Body of pancreas (tissue), 4 donors: ENCODE results near the gene ATP8A2. TPM values are rescaled to one million over a fixed set of nuclear protein-coding genes. Genes with fewer than 3 reads are reported as not detected.
"Not testable (repeated sequence)": the region's sequence is repeated elsewhere in the genome, so short reads cannot be mapped to it uniquely, and the experiment has no call there.

Experiments used
- ATAC-seq: fragments of 150-250 bp; one replicate; pipeline ENCODE4 v1.9.1; 2016
- DNase-seq, 4 donors: peaks; one replicate each; pipeline ENCODE4 v3.0.0-alpha.2; 2019
- H3K27ac ChIP-seq, 4 donors: fragments of 200-600 bp; sonication (generic); 1 replicate in 3 of 4; 2 replicates in 1 of 4; pipeline versions ENCODE4 v1.5.1 to v1.6.1; 2016 to 2019; ENCODE audit warnings: mild to moderate bottlenecking in 1 of 4, mixed read lengths in 1 of 4, moderate library complexity in 1 of 4
- H3K27me3 ChIP-seq, 2 donors: fragments of 200-600 bp; sonication (generic); one replicate each; pipeline ENCODE4 v1.6.0; 2016; ENCODE audit warnings: mild to moderate bottlenecking in 1 of 2
- H3K36me3 ChIP-seq, 2 donors: fragments of 200-600 bp; sonication (generic); replicated peaks in 1 of 2; 2 replicates each; pipeline ENCODE4 v1.5.1; 2016; ENCODE audit warnings: low read depth in 2 of 2; ENCODE audit not compliant: insufficient read depth in 1 of 2
- H3K4me1 ChIP-seq: fragments of 200-600 bp; sonication (generic); one replicate; pipeline ENCODE4 v1.6.0; 2016
- H3K4me3 ChIP-seq, 2 donors: fragments of 200-600 bp; sonication (generic); 1 replicate in 1 of 2; 2 replicates in 1 of 2; pipeline ENCODE4 v1.5.1; 2016 to 2019
- H3K9me3 ChIP-seq, 3 donors: fragments of 200-600 bp; sonication (generic); 1 replicate in 2 of 3; 2 replicates in 1 of 3; pipeline ENCODE4 v1.5.1; 2016
- CTCF ChIP-seq, 7 experiments: fragments of 450-650 bp in 4 of 7; fragments of 200-600 bp in 3 of 7; sonication (generic) in 3 of 7; IDR thresholded peaks; one replicate each; pipeline ENCODE4 v1.5.1; 2016 to 2019; ENCODE audit warnings: antibody characterized with exemption in 7 of 7
- POLR2A ChIP-seq, 3 donors: fragments of 450-650 bp; IDR thresholded peaks; one replicate each; pipeline ENCODE4 v1.6.1; 2016; ENCODE audit warnings: antibody characterized with exemption in 3 of 3, mild to moderate bottlenecking in 2 of 3
- WGBS, 2 donors: methylation state at CpG; one replicate each; pipeline ENCODE4 v1.1.5; 2017; 5-methylcytosine and 5-hydroxymethylcytosine counted together
- intact Hi-C: fragments of 100-400 bp; cut with DNase I; formaldehyde crosslinking; loops from one replicate; pipeline ENCODE4 v1.15.1; 2023
- total RNA-seq, 2 donors: library from RNA; depleted of rRNA; stranded (reverse); fragments of >200 nt; gene quantifications; one replicate each; pipeline ENCODE4 v1.1.0, GENCODE V29; 2016

The ATP8A2 gene
- total RNA-seq, 2 donors from 2014 or later = under 0.01 TPM; not detected in 1

GRCh38 chr13:25770601-25771000, 398.8 kb downstream of the ATP8A2 start:
- H3K4me1 ChIP-seq = no peaks in the 10 kb centered on the region
- WGBS, 2 donors = 69 to 73% methylated on average over 7 of the region's 7 CpGs
- no peaks in the 10 kb centered on the region for H3K9me3 ChIP-seq
- no peaks in the 10 kb centered on the region for H3K27me3 ChIP-seq
- H3K27ac ChIP-seq = no peak overlapping the region
- DNase-seq (no peak), ATAC-seq (no peak)
- TF ChIP-seq POLR2A (IDR thresholded peaks at IDR 0.05) = no peak
- no peak for TF ChIP-seq CTCF (IDR thresholded peaks at IDR 0.05)
- no peaks in the 10 kb centered on the region for H3K36me3 ChIP-seq
- intact Hi-C loops = no loop called here
- H3K4me3 ChIP-seq = no peak overlapping the region

DNA sequence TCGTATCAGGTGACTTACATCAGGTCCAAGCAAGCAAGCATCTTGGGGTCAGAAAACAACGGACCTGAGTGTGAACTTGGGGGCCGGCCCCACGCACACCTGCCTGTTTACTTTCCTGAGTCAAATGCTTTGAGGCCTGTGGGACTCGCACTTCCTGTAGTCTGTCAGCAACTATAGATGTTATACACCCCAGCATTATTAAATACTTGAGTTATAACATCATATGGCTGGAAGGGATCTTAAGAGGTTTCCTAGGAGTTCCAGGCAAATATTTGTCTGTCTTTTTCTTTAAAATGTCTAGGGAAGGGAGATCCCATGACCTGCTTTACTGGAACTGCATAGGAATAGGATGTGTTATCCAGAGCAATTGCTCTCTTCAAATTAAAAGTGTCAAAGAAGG, 399.4 kb downstream of the ATP8A2 start:
- H3K27ac ChIP-seq = no peak overlapping the region
- ATAC-seq = no peak

GRCh38 chr13:25771641-25772478, 400.1 kb downstream of the ATP8A2 start:
- Histone ChIP-seq H3K27me3 (no peaks in the 10 kb centered on the region), H3K36me3 (no peaks in the 10 kb centered on the region), H3K27ac (no peak overlapping the region), H3K4me3 (no peak overlapping the region), H3K4me1 (no peaks in the 10 kb centered on the region), H3K9me3 (no peaks in the 10 kb centered on the region)
- WGBS, 2 donors = 67 to 79% methylated on average over 13 of the region's 13 CpGs
- DNase-seq (no peak), ATAC-seq (no peak)
- TF ChIP-seq CTCF (IDR thresholded peaks at IDR 0.05) = no peak
- no peak for TF ChIP-seq POLR2A (IDR thresholded peaks at IDR 0.05)
- intact Hi-C loops = no loop called here

More for the DNA sequence above, 399.4 kb downstream of the ATP8A2 start:
- Histone ChIP-seq H3K4me1 (no peaks in the 10 kb centered on the region), H3K36me3 (no peaks in the 10 kb centered on the region), H3K27me3 (no peaks in the 10 kb centered on the region), H3K4me3 (no peak overlapping the region), H3K9me3 (no peaks in the 10 kb centered on the region)
- WGBS, 2 donors = 65 to 79% methylated on average over 5 of the region's 5 CpGs
- TF ChIP-seq CTCF (IDR thresholded peaks at IDR 0.05) (no peak), POLR2A (IDR thresholded peaks at IDR 0.05) (no peak)
- intact Hi-C loops = no loop called here
- no peak for DNase-seq

DNA sequence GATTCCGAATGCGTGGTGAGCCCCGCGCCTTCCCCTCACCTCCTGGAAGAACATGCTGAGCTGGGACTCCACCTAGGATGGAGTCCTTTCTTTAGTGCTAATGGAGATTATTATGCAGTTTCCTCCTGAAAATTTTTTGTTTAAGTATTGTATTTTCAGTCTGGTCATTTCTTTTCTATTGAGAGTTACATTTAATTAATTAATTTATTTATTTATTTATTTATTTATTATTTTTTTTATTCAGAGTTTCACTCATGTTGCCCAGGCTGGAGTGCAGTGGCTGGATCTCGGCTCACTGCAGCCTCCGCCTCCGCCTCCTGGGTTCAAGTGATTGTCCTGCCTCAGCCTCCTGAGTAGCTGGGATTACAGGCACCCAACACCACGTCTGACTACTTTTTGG, 400.8 kb downstream of the ATP8A2 start:
- DNase-seq, H3K27ac ChIP-seq, H3K36me3 ChIP-seq, intact Hi-C loops, H3K9me3 ChIP-seq, ATAC-seq, H3K4me1 ChIP-seq, H3K27me3 ChIP-seq, H3K4me3 ChIP-seq: not testable (repeated sequence)
- 88 to 90% methylated on average over 8 of the region's 8 CpGs for WGBS, 2 donors

DNA sequence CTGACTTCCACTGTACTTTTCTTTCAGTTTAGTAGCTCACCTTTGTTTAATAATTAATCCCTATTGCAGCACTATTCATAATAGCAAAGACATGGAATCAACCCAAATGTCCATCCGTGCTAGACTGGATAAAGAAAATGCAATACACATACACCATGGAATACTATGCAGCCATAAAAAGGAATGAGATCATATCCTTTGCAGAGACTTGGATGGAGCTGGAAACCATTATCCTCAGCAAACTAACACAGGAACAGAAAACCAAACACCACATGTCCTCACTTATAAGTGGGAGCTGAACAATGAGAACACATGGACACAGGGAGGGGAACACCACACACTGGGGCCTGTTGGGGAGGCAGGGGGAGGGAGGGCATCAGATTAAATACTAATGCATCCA, 402.3 kb downstream of the ATP8A2 start:
- DNase-seq, H3K4me3 ChIP-seq, ATAC-seq, H3K36me3 ChIP-seq, H3K27me3 ChIP-seq, H3K4me1 ChIP-seq, H3K9me3 ChIP-seq, intact Hi-C loops, H3K27ac ChIP-seq: not testable (repeated sequence)
- WGBS, 2 donors = 17 to 25% methylated on average over 1 of the region's 1 CpG

GRCh38 chr13:25775275-25775674, 403.5 kb downstream of the ATP8A2 start:
- H3K4me1 ChIP-seq = no peaks in the 10 kb centered on the region

More at GRCh38 chr13:25775275-25775674, 403.5 kb downstream of the ATP8A2 start:
- no peak for DNase-seq
- TF ChIP-seq CTCF (IDR thresholded peaks at IDR 0.05) = no peak
- no peak for TF ChIP-seq POLR2A (IDR thresholded peaks at IDR 0.05)
- Histone ChIP-seq H3K4me3 (no peak overlapping the region), H3K36me3 (no peaks in the 10 kb centered on the region), H3K9me3 (no peaks in the 10 kb centered on the region), H3K27ac (no peak overlapping the region), H3K27me3 (peaks cover 0 to 4% of the 10 kb centered on the region in 2 donors)
- intact Hi-C loops = no loop called here
- WGBS, 2 donors = 82 to 86% methylated on average over 3 of the region's 3 CpGs
- ATAC-seq = no peak
